GM12878 (cell line): Measurements from ENCODE around the gene ING4. TPM values are rescaled to one million over a fixed set of nuclear protein-coding genes. Genes with fewer than 3 reads are reported as not detected.

Experiments
- BMI1 ChIP-seq: fragments of 450-650 bp; IDR thresholded peaks from 2 replicates; pipeline ENCODE4 v1.6.1; 2016; ENCODE audit warnings: mild to moderate bottlenecking, moderate library complexity, borderline replicate concordance
- CHD2 ChIP-seq: IDR thresholded peaks from 2 replicates; pipeline ENCODE4 v1.6.1; 2011; ENCODE audit warnings: low read depth, low read length, improper control_type of control experiment, borderline replicate concordance
- DPF2 ChIP-seq: fragments of 450-650 bp; IDR thresholded peaks from 2 replicates; pipeline ENCODE4 v1.6.1; 2017; ENCODE audit warnings: mild to moderate bottlenecking
- FOS ChIP-seq: IDR thresholded peaks from 3 replicates; pipeline ENCODE4 v1.6.1; 2011; ENCODE audit warnings: borderline replicate concordance; ENCODE audit not compliant: insufficient read length; ENCODE audit errors: extremely low read depth
- HCFC1 ChIP-seq: fragments of 150-350 bp; IDR thresholded peaks from 2 replicates; pipeline ENCODE4 v1.6.1; 2014; ENCODE audit warnings: low read length
- JUND ChIP-seq: IDR thresholded peaks from 2 replicates; pipeline ENCODE4 v1.6.1; 2012; ENCODE audit warnings: low read depth, mild to moderate bottlenecking, low read length, improper control_type of control experiment, moderate library complexity
- MTA2 ChIP-seq: fragments of 450-650 bp; IDR thresholded peaks from 2 replicates; pipeline ENCODE4 v1.6.1; 2016; ENCODE audit warnings: low read depth, mild to moderate bottlenecking, moderate library complexity
- NFIC ChIP-seq: IDR thresholded peaks from 2 replicates; pipeline ENCODE4 v1.6.1; 2012; ENCODE audit warnings: low read depth, mild to moderate bottlenecking, inconsistent platforms, low read length, moderate library complexity
- POLR2A ChIP-seq: IDR thresholded peaks from 2 replicates; pipeline ENCODE4 v1.6.1; 2011; ENCODE audit warnings: low read depth, mild to moderate bottlenecking, low read length
- RBBP5 ChIP-seq: fragments of 200-600 bp; sonication (generic); conservative IDR thresholded peaks from 2 replicates; pipeline ENCODE4 v1.6.1; 2016
- RELA ChIP-seq: fragments of 450-650 bp; IDR thresholded peaks from 2 replicates; pipeline ENCODE4 v1.8.0; 2014; ENCODE audit warnings: borderline replicate concordance; ENCODE audit not compliant: partially characterized antibody
- RUNX3 ChIP-seq: IDR thresholded peaks from 2 replicates; pipeline ENCODE4 v1.6.1; 2012; ENCODE audit warnings: low read length, inconsistent platforms
- SMAD5 ChIP-seq: IDR thresholded peaks from 2 replicates; pipeline ENCODE4 v1.6.1; 2016; ENCODE audit warnings: antibody characterized with exemption, low read depth
- SMARCA5 ChIP-seq: fragments of 450-650 bp; IDR thresholded peaks from 2 replicates; pipeline ENCODE4 v1.6.1; 2017; ENCODE audit warnings: mild to moderate bottlenecking
- SMC3 ChIP-seq: IDR thresholded peaks from 2 replicates; pipeline ENCODE4 v1.6.1; 2011; ENCODE audit warnings: low read length, improper control_type of control experiment, borderline replicate concordance
- SP1 ChIP-seq: IDR thresholded peaks from one replicate; pipeline ENCODE4 v1.6.1; 2011; ENCODE audit warnings: low read depth, low read length
- SUPT20H ChIP-seq: IDR thresholded peaks from 2 replicates; pipeline ENCODE4 v1.6.1; 2011; ENCODE audit warnings: low read depth, mild to moderate bottlenecking, low read length, moderate library complexity, borderline replicate concordance; ENCODE audit not compliant: control insufficient read depth
- TCF3 ChIP-seq: IDR thresholded peaks from 2 replicates; pipeline ENCODE4 v1.6.1; 2012; ENCODE audit warnings: low read depth, mild to moderate bottlenecking, low read length, borderline replicate concordance; ENCODE audit not compliant: insufficient read depth
- ZBED1 ChIP-seq: IDR thresholded peaks from 2 replicates; pipeline ENCODE4 v1.6.1; 2016; ENCODE audit warnings: borderline replicate concordance
- ZZZ3 ChIP-seq: IDR thresholded peaks from 2 replicates; pipeline ENCODE4 v1.6.1; 2011; ENCODE audit warnings: low read depth; ENCODE audit not compliant: control insufficient read depth, insufficient read length
- polyA plus RNA-seq, 11 experiments: library from polyadenylated mRNA; depleted of rRNA in 4 of 11; unstranded in 6 of 11; stranded (reverse) in 5 of 11; fragments of >200 nt; fragmentation: Nextera tagmentation in 4 of 11; fragmentation: Illumina TruSeq in 1 of 11; extraction: Ambion mirVana in 4 of 11; extraction: Trizol in 1 of 11; gene quantifications; 1 replicate in 1 of 11; 2 replicates in 10 of 11; pipeline versions ENCODE4 v1.2.1 to v1.2.3, GENCODE V29; 2011 to 2016; ENCODE audit warnings: inconsistent platforms in 2 of 11, missing spikeins in 2 of 11, low read depth in 1 of 11
- total RNA-seq, 4 experiments: library from RNA; depleted of rRNA in 3 of 4; stranded (reverse); fragments of >200 nt in 3 of 4; fragmentation: Illumina TruSeq in 1 of 4; extraction: Trizol in 1 of 4; gene quantifications; 2 replicates each; pipeline versions ENCODE4 v1.2.1 to v1.2.3, GENCODE V29; 2013 to 2021
- TF ChIP-seq, protein P1 (sequence below): fragments of 450-650 bp; IDR thresholded peaks from 2 replicates; pipeline ENCODE4 v1.6.1; 2017; ENCODE audit warnings: low read depth, mild to moderate bottlenecking, moderate library complexity
- TF ChIP-seq, protein P2 (sequence below): fragments of 450-650 bp; IDR thresholded peaks from 2 replicates; pipeline ENCODE4 v1.6.1; 2017; ENCODE audit warnings: borderline replicate concordance
- TF ChIP-seq, protein P3 (sequence below): fragments of 450-650 bp; IDR thresholded peaks from 2 replicates; pipeline ENCODE4 v1.6.1; 2016; ENCODE audit warnings: mild to moderate bottlenecking
- TF ChIP-seq, protein P4 (sequence below): fragments of 450-650 bp; conservative IDR thresholded peaks from 2 replicates; pipeline ENCODE4 v1.6.1; 2017; ENCODE audit warnings: mild to moderate bottlenecking, moderate library complexity
- TF ChIP-seq, protein P5 (sequence below): IDR thresholded peaks from 2 replicates; pipeline ENCODE4 v1.6.1; 2011; ENCODE audit warnings: low read depth, mild to moderate bottlenecking, low read length, moderate library complexity, borderline replicate concordance; ENCODE audit errors: extremely low read depth

Gene ING4
- total and polyA plus RNA-seq, 10 of the 15 experiments (the other 5 are each of a cell fraction or from before 2014, with no cell fraction given), result 7.2 to 53.9 (median 21.8) TPM

DNA sequence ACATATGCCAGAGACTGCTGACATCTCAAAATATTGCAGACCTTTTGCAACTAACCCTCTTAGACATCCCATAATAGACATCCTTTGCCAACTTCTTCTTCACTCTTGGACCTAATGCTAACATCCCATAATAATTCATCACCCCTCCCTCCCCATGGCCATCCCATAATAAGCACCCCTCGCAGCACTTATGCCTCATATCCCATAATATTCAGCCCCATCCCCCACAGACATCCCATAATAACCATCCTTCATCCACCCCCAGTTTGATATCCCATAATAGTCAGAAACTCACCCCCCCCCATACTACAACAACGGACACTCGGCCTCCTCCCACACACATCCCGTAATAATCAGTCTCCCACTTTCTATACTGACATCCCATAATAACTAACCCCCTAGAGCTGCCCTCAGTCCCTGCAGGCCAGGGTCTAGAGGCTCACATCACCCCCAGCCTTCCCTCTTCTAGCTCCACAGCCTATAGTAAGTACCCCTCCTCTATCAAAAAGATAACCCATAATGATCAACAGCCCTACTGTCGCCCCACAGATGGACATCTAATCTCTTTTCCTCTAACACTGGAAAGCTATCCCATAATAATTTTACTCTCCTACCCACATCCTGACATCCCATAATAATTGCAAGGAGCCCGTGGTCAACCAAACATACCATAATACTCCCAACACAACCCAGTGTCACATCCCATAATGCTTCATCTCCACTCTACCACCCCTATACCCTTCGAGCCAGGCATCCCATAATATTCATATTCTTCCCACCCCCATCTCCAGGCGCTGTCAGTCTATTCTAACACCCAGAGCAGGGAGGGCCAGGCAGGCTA is 54.9 kb downstream of the ING4 start (continued):
- TF ChIP-seq SMAD5 (no peak), NFIC (peak; percentile 52; the same call in 1 of the 2 replicates), SMARCA5 (peak; percentile 79), MTA2 (no peak), RUNX3 (peak; percentile 38; the same call in 1 of the 2 replicates), RBBP5 (no peak), HCFC1 (no peak), RELA (no peak), JUND (no peak), FOS (no peak), SP1 (no peak), CHD2 (peak; percentile 31; the same call in 1 of the 2 replicates), POLR2A (no peak), SUPT20H (no peak), TCF3 (no peak), ZBED1 (no peak), DPF2 (peak; percentile 56), SMC3 (peak; percentile 30), ZZZ3 (no peak), BMI1 (no peak)
- TF ChIP-seq, protein P1, sequence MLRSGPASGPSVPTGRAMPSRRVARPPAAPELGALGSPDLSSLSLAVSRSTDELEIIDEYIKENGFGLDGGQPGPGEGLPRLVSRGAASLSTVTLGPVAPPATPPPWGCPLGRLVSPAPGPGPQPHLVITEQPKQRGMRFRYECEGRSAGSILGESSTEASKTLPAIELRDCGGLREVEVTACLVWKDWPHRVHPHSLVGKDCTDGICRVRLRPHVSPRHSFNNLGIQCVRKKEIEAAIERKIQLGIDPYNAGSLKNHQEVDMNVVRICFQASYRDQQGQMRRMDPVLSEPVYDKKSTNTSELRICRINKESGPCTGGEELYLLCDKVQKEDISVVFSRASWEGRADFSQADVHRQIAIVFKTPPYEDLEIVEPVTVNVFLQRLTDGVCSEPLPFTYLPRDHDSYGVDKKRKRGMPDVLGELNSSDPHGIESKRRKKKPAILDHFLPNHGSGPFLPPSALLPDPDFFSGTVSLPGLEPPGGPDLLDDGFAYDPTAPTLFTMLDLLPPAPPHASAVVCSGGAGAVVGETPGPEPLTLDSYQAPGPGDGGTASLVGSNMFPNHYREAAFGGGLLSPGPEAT, result peak; percentile 37; the same call in 1 of the 2 replicates
- TF ChIP-seq, protein P2, sequence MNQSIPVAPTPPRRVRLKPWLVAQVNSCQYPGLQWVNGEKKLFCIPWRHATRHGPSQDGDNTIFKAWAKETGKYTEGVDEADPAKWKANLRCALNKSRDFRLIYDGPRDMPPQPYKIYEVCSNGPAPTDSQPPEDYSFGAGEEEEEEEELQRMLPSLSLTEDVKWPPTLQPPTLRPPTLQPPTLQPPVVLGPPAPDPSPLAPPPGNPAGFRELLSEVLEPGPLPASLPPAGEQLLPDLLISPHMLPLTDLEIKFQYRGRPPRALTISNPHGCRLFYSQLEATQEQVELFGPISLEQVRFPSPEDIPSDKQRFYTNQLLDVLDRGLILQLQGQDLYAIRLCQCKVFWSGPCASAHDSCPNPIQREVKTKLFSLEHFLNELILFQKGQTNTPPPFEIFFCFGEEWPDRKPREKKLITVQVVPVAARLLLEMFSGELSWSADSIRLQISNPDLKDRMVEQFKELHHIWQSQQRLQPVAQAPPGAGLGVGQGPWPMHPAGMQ, result no peak
- TF ChIP-seq, protein P3, sequence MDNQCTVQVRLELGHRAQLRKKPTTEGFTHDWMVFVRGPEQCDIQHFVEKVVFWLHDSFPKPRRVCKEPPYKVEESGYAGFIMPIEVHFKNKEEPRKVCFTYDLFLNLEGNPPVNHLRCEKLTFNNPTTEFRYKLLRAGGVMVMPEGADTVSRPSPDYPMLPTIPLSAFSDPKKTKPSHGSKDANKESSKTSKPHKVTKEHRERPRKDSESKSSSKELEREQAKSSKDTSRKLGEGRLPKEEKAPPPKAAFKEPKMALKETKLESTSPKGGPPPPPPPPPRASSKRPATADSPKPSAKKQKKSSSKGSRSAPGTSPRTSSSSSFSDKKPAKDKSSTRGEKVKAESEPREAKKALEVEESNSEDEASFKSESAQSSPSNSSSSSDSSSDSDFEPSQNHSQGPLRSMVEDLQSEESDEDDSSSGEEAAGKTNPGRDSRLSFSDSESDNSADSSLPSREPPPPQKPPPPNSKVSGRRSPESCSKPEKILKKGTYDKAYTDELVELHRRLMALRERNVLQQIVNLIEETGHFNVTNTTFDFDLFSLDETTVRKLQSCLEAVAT, result peak; percentile 24
- TF ChIP-seq, protein P4, sequence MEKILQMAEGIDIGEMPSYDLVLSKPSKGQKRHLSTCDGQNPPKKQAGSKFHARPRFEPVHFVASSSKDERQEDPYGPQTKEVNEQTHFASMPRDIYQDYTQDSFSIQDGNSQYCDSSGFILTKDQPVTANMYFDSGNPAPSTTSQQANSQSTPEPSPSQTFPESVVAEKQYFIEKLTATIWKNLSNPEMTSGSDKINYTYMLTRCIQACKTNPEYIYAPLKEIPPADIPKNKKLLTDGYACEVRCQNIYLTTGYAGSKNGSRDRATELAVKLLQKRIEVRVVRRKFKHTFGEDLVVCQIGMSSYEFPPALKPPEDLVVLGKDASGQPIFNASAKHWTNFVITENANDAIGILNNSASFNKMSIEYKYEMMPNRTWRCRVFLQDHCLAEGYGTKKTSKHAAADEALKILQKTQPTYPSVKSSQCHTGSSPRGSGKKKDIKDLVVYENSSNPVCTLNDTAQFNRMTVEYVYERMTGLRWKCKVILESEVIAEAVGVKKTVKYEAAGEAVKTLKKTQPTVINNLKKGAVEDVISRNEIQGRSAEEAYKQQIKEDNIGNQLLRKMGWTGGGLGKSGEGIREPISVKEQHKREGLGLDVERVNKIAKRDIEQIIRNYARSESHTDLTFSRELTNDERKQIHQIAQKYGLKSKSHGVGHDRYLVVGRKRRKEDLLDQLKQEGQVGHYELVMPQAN, result no peak
- TF ChIP-seq, protein P5, sequence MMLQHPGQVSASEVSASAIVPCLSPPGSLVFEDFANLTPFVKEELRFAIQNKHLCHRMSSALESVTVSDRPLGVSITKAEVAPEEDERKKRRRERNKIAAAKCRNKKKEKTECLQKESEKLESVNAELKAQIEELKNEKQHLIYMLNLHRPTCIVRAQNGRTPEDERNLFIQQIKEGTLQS, result no peak
